Subcutaneous abdominal adipose tissue (tissue), 5 donors: ENCODE measurements around the gene UPF1.

ENCODE experiments used
- H3K27ac ChIP-seq: one replicate; pipeline ENCODE4 v1.7.0; 2013; ENCODE audit warnings: low read depth, mild to moderate bottlenecking, inconsistent platforms, low read length, moderate library complexity
- H3K27me3 ChIP-seq, 5 donors: one replicate each; pipeline ENCODE4 v1.7.0; 2013; ENCODE audit warnings: low read length in 5 of 5, inconsistent platforms in 1 of 5; ENCODE audit not compliant: control insufficient read depth in 5 of 5, insufficient read depth in 4 of 5
- H3K36me3 ChIP-seq, 5 donors: one replicate each; pipeline ENCODE4 v1.7.0; 2013; ENCODE audit warnings: low read length in 5 of 5; ENCODE audit not compliant: control insufficient read depth in 5 of 5, insufficient read depth in 5 of 5
- H3K4me1 ChIP-seq, 5 donors: one replicate each; pipeline ENCODE4 v1.7.0; 2013; ENCODE audit warnings: low read length in 5 of 5, mild to moderate bottlenecking in 3 of 5, moderate library complexity in 1 of 5; ENCODE audit not compliant: control insufficient read depth in 5 of 5, insufficient read depth in 5 of 5
- H3K4me3 ChIP-seq, 5 donors: one replicate each; pipeline ENCODE4 v1.7.0; 2013; ENCODE audit warnings: low read length in 5 of 5, low read depth in 1 of 5
- H3K9ac ChIP-seq, 5 donors: one replicate each; pipeline ENCODE4 v1.7.0; 2013; ENCODE audit warnings: low read length in 5 of 5, mild to moderate bottlenecking in 4 of 5, moderate library complexity in 3 of 5
- H3K9me3 ChIP-seq, 5 donors: one replicate each; pipeline ENCODE4 v1.7.0; 2013; ENCODE audit warnings: low read length in 5 of 5; ENCODE audit not compliant: control insufficient read depth in 5 of 5
- donor health status: healthy.
- donor health status: healthy.
- donor health status: healthy.
- donor health status: healthy.
- donor health status: healthy.

Gene UPF1

DNA sequence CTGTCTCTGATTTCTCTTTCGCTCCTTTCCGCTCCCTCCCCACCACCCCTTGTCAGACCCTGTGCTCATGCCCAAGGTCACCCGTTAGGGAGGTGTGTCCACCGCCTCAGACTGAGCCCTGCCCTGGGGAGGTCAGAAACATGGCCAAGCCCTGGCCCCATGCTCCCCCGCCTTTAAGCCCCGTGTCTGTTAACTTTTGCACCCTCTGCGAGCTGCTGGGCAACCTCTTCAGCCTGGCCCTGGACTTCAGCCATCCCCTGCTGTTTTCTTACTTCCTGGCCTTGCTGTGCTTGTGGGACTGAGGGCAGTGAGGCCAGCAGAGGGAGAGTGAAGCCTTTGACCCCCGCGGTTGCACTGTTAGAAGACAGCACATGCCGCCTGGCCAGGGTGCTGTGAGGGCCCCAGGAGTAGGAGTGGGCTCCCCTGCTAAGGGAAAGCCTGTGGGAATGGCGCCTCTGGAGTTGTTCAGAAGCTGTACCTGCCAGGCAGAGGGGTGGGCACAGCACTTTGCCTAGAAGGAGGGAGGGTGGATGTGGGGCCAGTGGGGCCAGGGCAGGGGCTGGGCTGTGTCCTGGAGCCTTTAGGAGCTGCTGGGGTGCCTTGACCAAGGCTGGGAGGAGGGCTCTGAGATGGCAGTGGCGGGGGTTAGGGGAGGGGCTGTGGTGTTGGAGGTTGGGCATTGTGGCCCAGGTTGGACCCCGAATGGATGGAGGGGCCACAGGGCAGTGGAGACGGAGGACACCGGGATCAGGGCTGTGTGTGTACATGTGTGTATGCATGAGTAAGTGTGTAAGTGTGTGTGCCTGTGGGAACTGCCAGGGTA is 7.9 kb downstream of the UPF1 start:
- Histone ChIP-seq H3K36me3 (peaks cover 0 to 11% (median 5%) of the 10 kb centered on the region in 5 donors), H3K4me3 (peak overlapping the region in 1 of 5 donors; percentile 17), H3K9ac (peak overlapping the region in 3 of 5 donors; percentile 36 to 70 (median 63)), H3K27ac (peak overlapping the region; percentile 41), H3K9me3 (no peaks in the 10 kb centered on the region), H3K27me3 (no peaks in the 10 kb centered on the region), H3K4me1 (peaks cover 11 to 83% (median 67%) of the 10 kb centered on the region in 5 donors)

GRCh38 chr19:18840288-18841267 is 8.8 kb downstream of the UPF1 start:
- no peaks in the 10 kb centered on the region for H3K9me3 ChIP-seq
- H3K9ac ChIP-seq: peak overlapping the region in 3 of 5 donors; percentile 36 to 70 (median 63)
- peaks cover 11 to 82% (median 69%) of the 10 kb centered on the region in 5 donors for H3K4me1 ChIP-seq
- H3K27me3 ChIP-seq: no peaks in the 10 kb centered on the region
- peak overlapping the region in 1 of 5 donors; percentile 17 for H3K4me3 ChIP-seq
- peaks cover 0 to 11% (median 5%) of the 10 kb centered on the region in 5 donors for H3K36me3 ChIP-seq
- peak overlapping the region; percentile 41 for H3K27ac ChIP-seq

DNA sequence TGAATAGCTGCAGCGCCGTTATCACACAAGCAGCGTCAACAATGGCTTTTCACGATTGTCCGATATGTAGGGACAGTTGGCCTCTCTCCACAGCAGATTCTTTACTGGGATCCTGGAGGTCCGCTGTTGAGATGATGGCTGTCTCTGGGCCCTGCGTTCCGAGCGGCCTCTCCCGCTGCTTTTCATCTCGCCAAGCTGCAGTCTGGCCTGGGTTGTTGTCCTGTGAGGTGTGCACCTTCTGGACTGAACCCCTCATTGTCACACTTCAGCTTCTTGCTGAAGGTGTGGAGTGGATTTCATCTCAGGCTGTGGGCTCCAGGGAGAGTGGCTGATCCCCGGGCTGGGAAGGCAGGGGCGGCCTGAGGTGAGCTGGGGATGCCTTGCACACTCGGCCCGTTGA is 9.6 kb downstream of the UPF1 start:
- Histone ChIP-seq H3K9me3 (no peaks in the 10 kb centered on the region), H3K4me1 (peaks cover 8 to 77% (median 67%) of the 10 kb centered on the region in 5 donors), H3K27ac (no peak overlapping the region), H3K27me3 (no peaks in the 10 kb centered on the region), H3K9ac (peak overlapping the region in 1 of 5 donors; percentile 35), H3K36me3 (peaks cover 0 to 16% (median 10%) of the 10 kb centered on the region in 5 donors), H3K4me3 (no peak overlapping the region)

- Histone ChIP-seq H3K4me3 (peak overlapping the region in 1 of 5 donors; percentile 15), H3K27ac (peak overlapping the region; percentile 9), H3K36me3 (peaks cover 0 to 15% (median 10%) of the 10 kb centered on the region in 5 donors), H3K9ac (peak overlapping the region in 2 of 5 donors; percentile 9 to 10), H3K4me1 (peaks cover 12 to 77% (median 73%) of the 10 kb centered on the region in 5 donors), H3K9me3 (no peaks in the 10 kb centered on the region), H3K27me3 (no peaks in the 10 kb centered on the region)
Measured at GRCh38 chr19:18842166-18842565, 10.4 kb downstream of the UPF1 start.

DNA sequence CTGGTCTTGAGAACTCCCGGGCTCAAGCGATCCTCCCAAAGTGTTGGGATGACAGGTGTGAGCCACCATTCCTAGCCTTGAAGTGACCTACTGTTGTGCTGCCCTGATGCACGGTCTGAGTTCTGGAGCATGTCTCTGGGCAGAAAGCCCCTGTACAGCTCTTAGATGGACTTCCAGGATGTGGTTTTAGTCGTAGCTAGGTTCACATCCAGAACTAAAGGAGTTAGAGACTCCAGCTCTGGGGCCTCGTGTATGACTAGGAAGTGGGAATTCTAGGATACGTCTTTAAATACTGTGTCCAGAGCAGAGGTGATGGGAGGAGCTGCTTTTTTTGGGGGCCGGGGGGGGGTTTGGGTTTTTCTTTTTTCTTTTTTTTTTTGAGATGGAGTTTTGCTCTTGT is 12.2 kb downstream of the UPF1 start:
- Histone ChIP-seq H3K36me3 (peaks cover 0 to 8% (median 5%) of the 10 kb centered on the region in 5 donors), H3K27ac (no peak overlapping the region), H3K4me3 (no peak overlapping the region), H3K9ac (no peak overlapping the region), H3K9me3 (no peaks in the 10 kb centered on the region), H3K4me1 (peaks cover 29 to 88% (median 82%) of the 10 kb centered on the region in 5 donors), H3K27me3 (no peaks in the 10 kb centered on the region)

GRCh38 chr19:18844806-18845329 is 13.1 kb downstream of the UPF1 start:
- Histone ChIP-seq H3K9ac (no peak overlapping the region), H3K27ac (no peak overlapping the region), H3K4me3 (no peak overlapping the region), H3K4me1 (peaks cover 32 to 89% (median 82%) of the 10 kb centered on the region in 5 donors), H3K9me3 (no peaks in the 10 kb centered on the region), H3K27me3 (no peaks in the 10 kb centered on the region), H3K36me3 (peaks cover 0 to 8% (median 5%) of the 10 kb centered on the region in 5 donors)

- no peaks in the 10 kb centered on the region for H3K27me3 ChIP-seq
- H3K4me1 ChIP-seq: peaks cover 38 to 89% (median 82%) of the 10 kb centered on the region in 5 donors
- H3K9ac ChIP-seq: peak overlapping the region in 2 of 5 donors; percentile 4 to 14
- no peaks in the 10 kb centered on the region for H3K9me3 ChIP-seq
- H3K27ac ChIP-seq: no peak overlapping the region
- peaks cover 0 to 16% (median 15%) of the 10 kb centered on the region in 5 donors for H3K36me3 ChIP-seq
- no peak overlapping the region for H3K4me3 ChIP-seq
Measured at GRCh38 chr19:18845961-18846360, 14.2 kb downstream of the UPF1 start.

DNA sequence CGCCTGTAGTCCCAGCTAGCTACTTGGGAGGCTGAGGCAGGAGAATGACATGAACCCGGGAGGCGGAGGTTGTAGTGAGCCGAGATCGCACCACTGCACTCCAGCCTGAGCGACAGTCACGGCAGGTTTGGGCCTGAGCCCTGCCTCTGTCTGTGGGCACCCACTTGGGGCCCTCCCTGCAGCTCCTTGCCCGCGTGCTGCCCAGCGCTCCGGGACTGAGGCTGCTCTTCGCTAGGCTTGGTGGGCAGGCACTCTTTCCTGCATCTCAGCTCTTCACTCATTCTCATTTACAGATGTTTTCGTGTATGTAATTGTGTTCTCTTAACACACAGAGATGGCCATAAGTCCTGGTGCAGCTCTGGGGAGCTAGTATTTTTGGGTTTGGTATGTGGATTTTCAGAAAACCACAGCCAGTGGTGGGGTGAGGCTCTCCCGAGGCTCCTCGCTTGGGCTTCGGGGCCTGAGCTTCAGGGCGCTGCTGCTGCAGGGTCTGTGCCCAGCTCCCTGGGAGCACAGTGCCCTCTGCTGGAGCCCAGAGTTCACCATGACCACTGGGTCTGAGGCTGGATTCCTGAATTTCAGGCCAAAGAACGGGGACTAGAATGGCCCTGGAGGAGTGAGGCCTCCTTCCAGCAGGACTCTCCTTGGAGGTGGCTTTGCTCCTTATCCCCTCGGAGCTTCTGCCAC is 15.2 kb downstream of the UPF1 start:
- H3K4me1 ChIP-seq: peaks cover 38 to 87% (median 75%) of the 10 kb centered on the region in 5 donors
- no peak overlapping the region for H3K4me3 ChIP-seq

More for the DNA sequence above, 15.2 kb downstream of the UPF1 start:
- H3K9ac ChIP-seq: peak overlapping the region in 3 of 5 donors; percentile 41 to 51 (median 49)
- H3K9me3 ChIP-seq: no peaks in the 10 kb centered on the region
- H3K27ac ChIP-seq: peak overlapping the region; percentile 93
- H3K36me3 ChIP-seq: peaks cover 0 to 27% (median 26%) of the 10 kb centered on the region in 5 donors
- H3K27me3 ChIP-seq: no peaks in the 10 kb centered on the region
